Activated CD8-positive, alpha-beta memory T cell treated with anti-CD3 and anti-CD28 coated beads for 4 hours (primary cell): ENCODE measurements around the gene ARL6IP4.
A peak's percentile ranks its signal among the peaks of the same experiment; 100 is the strongest.

Source experiments
- DNase-seq, 2 donors: peaks; one replicate each; pipeline ENCODE4 v3.0.0-alpha.2; 2020; ENCODE audit warnings: low read depth in 2 of 2

Gene ARL6IP4

GRCh38 chr12:122958198-122958888 is 22.1 kb upstream of the ARL6IP4 start:
- no peak for DNase-seq

- DNase-seq: no peak
These were observed 20.8 kb upstream of the ARL6IP4 start for GRCh38 chr12:122959566-122960192.

GRCh38 chr12:122960193-122960569 is 20.3 kb upstream of the ARL6IP4 start:
- DNase-seq: no peak

- DNase-seq: no peak
These were observed 18.8 kb upstream of the ARL6IP4 start for GRCh38 chr12:122961531-122962329.

- no peak for DNase-seq
These were observed 16.6 kb upstream of the ARL6IP4 start for GRCh38 chr12:122963941-122964265.

- no peak for DNase-seq
These were observed 15.8 kb upstream of the ARL6IP4 start for GRCh38 chr12:122964439-122965257.

GRCh38 chr12:122965321-122965751 is 15.1 kb upstream of the ARL6IP4 start:
- DNase-seq: no peak

- peak; percentile 85 to 86 for DNase-seq
These were observed 14.4 kb upstream of the ARL6IP4 start, which contains the start of gene ABCB9 for GRCh38 chr12:122965851-122966742. TSS of gene ABCB9 (minus strand) at chr12:122966463. CDS start at chr12:122960235, 6,228 bp downstream.

GRCh38 chr12:122966743-122967550 is 13.5 kb upstream of the ARL6IP4 start:
- no peak for DNase-seq

GRCh38 chr12:122968104-122968503 is 12.4 kb upstream of the ARL6IP4 start:
- DNase-seq: no peak

GRCh38 chr12:122969676-122970075 is 10.8 kb upstream of the ARL6IP4 start:
- no peak for DNase-seq

- DNase-seq: peak; percentile 98 to 99
These were observed 6.1 kb upstream of the ARL6IP4 start for GRCh38 chr12:122974274-122974891.

GRCh38 chr12:122974892-122975789 is 5.3 kb upstream of the ARL6IP4 start, which contains the start of gene OGFOD2:
TSS of gene OGFOD2 (plus strand) at chr12:122975244. CDS start at chr12:122975252, 8 bp downstream.
- DNase-seq: peak; percentile 83 to 86

GRCh38 chr12:122975790-122976647 is 4.5 kb upstream of the ARL6IP4 start:
- no peak for DNase-seq

- DNase-seq: no peak
These were observed 3.9 kb upstream of the ARL6IP4 start for GRCh38 chr12:122976648-122976975.

GRCh38 chr12:122977153-122977552 is 3.3 kb upstream of the ARL6IP4 start:
- DNase-seq: no peak

- DNase-seq: no peak
These were observed 2.7 kb upstream of the ARL6IP4 start for GRCh38 chr12:122977655-122978392.
